G401 (cell line): ENCODE data around the gene USP3. TPM values are rescaled to one million over a fixed set of nuclear protein-coding genes. Genes with fewer than 3 reads are reported as not detected.
"Not testable (repeated sequence)": the region's sequence is repeated elsewhere in the genome, so short reads cannot be mapped to it uniquely, and the experiment has no call there.

ENCODE experiments used
- DNase-seq: peaks from one replicate; pipeline ENCODE4 v3.0.0-alpha.2; 2015; ENCODE audit warnings: low spot score
- in situ Hi-C: cut with HindIII; loops from 2 replicates; pipeline ENCODE4 v1.10.0; 2016; ENCODE audit warnings: low sequenced_read_pairs, mixed read lengths
- total RNA-seq: library from RNA; depleted of rRNA; stranded (reverse); fragments of >200 nt; shearing (Covaris generic); gene quantifications from 2 replicates; pipeline ENCODE4 v1.2.3, GENCODE V29; 2014

The USP3 gene
- total RNA-seq, 1 experiment from 2014 or later, result 27.3 TPM

- in situ Hi-C loops, result no loop called here
- DNase-seq, result no peak
Measured at GRCh38 chr15:63598473-63599400, 94.3 kb downstream of the USP3 start.

DNA sequence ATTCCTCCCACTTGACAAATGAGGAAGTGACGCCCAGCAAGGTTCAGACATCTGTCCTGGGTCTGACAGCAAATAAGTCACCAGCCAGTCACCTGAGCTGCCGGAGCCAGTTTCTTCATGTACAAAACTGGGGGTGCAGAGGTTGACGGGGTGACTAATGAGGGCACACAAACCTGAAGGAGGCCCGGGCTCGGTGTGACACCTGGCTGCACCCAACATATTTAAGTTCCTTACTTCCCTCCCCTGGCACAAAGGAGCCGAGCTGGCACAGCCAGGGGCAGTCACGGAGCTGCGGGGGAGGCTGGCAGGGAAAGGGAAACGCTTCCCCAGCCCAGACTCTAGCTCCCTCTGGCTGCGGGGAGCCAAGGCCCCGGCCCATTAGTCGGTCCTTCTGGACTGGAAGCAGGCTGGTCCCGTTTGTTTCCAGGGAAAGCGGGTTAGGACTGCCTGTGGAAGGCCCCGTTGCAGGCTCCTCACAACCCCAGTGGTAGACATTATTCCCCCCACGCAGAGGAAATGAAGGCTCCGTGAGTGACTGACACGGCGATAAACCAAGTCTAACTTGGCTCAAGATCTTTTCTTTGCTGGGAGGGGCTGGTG lies 95.1 kb downstream of the USP3 start:
- in situ Hi-C loops, result no loop called here

GRCh38 chr15:63600001-63600615 lies 95.7 kb downstream of the USP3 start:
- DNase-seq, result peak; percentile 57
- in situ Hi-C loops, result no loop called here

More for the DNA sequence above, 95.1 kb downstream of the USP3 start:
- peak; percentile 56 for DNase-seq

- in situ Hi-C loops, result no loop called here
- peak; percentile 89 for DNase-seq
Measured at GRCh38 chr15:63600616-63601025, 96.2 kb downstream of the USP3 start.

DNA sequence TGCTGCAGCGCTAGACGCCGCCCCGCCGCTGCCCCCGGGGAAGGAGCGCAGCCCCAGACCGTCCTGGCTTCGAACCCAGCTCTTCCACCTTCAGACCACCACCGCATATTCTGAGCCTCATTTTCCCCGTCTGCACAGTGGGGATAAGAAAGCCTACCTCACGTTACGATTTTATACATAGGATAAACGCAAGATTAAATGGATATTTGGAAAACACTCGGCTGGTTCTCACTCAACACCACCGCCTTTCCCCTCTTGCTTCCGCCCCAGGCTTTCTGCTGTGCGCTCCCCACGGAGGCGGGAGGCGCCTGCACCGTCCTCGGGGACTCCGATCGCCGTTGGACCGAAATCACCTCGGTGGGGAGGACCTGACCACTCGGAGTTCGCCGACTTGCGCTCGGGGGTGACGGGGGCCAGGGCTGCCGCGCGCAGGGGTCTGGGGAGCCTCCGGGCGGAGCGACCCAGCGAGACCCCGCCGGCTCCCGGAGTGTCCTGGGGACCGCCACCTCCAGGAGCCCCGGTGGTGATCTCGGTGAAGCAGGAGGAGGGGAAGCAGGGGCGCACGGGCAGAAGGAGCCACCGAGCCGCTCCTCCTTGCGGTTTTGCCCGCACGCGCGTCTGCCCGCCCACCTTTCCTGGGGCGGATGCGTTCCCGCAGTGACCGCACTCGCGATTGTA lies 96.8 kb downstream of the USP3 start:
- DNase-seq, result no peak
- in situ Hi-C loops, result no loop called here

GRCh38 chr15:63601704-63602185 lies 97.4 kb downstream of the USP3 start:
- in situ Hi-C loops, result no loop called here
- peak; percentile 54 for DNase-seq

DNA sequence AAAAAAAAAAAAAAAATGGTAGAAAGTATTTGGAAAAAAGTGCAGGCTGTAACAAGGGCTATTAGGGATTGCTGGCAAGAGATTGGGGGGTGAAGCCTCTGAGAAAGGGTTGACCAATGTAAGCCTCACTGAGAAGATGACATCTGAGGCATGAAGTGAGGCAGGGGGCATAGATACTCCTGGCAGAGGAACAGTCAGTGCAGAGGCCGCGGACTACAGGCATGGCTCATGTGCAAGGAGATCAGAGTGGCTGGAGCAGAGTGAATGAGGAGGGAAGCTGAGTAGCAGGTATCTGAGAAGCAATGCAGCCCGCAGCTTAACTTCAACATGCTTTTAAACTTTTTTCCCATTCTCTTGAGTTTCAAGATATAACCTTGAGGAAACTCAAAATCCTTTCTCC lies 98.2 kb downstream of the USP3 start:
- in situ Hi-C loops, result no loop called here
- no peak for DNase-seq

DNA sequence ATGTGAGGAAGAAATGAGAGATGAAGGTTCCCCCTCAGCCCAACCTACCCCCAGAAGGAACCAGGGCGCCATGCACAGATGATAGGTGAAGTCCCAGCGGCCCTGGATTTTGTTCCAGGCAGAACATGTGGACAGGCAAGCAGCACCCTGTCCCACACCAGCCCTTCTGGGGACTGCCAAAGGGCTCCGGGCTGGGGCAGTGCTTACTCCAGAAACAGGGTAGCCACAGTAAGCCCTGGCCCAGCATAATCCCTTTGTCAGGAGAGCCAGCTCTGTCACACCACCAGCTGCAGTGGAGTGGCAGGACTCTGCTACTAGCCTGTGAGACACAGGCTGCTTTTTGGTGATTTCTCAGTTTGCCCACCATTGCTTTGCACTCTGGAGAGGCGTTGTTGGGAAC lies 99.1 kb downstream of the USP3 start:
- DNase-seq, result no peak
- in situ Hi-C loops, result no loop called here

DNA sequence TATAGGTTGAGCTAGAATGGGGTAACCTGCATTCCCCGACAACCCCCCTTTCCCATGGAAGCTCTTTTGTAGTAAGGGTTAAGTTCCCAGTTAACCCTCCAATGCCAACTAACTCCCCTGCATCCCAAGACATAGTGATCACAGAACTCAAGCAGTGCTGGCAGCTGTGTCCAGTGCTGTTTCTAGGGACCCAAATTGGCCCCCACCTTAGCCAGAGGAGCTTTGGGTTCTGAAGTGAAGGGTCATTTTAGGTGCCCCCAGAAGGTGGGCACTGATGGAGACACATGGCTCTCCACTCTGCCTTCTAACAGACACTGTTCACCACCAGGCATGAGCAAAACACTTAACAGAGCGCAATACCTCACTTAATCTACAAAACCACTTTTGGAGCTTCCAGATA lies 99.9 kb downstream of the USP3 start:
- in situ Hi-C loops, result no loop called here
- no peak for DNase-seq

DNA sequence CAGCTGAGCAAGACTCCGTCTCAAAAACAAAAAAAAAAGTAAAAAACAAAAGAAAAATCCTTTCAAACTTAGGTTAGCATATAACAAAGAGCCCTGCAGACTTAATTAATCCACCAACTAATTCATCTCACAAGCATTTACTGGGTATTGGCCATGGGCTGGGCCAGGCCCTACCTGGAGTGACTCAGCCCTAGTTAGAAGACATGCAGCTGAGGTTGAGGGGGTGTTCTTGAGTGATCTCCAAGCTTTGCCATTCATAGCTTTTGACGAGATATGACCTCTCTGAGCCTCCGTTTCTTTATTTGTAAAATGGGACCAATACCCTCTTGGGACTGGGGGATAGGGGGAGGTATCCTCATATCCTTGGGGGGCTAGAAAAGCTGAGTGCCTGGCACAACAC lies 100.6 kb downstream of the USP3 start:
- in situ Hi-C loops, result no loop called here
- no peak for DNase-seq

GRCh38 chr15:63605816-63606215 lies 101.4 kb downstream of the USP3 start:
- in situ Hi-C loops, result no loop called here
- DNase-seq, result no peak

GRCh38 chr15:63606308-63606707 lies 101.9 kb downstream of the USP3 start:
- no peak for DNase-seq
- in situ Hi-C loops, result no loop called here

- DNase-seq, result no peak
- in situ Hi-C loops, result no loop called here
Measured at GRCh38 chr15:63608989-63609388, 104.6 kb downstream of the USP3 start.

DNA sequence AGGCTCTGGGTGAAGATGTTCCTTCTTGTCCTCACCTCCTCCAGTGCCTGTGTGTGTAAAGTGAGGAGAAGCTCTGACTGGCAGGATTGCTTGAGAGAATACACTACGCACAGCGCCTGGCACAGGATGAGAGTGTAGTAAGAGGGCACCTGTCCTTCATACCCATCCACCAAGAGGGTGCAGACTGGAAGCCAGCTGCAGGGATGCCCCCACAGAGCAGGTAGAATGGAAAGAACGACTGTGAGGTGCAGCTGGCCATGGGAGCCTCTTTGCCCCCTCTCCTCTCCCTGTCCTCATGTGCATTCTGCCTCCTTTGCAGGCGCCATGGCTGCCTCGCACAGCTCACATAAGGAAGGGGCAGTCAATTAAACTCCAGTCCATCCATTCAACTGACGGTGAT lies 105.1 kb downstream of the USP3 start:
- in situ Hi-C loops, result no loop called here

GRCh38 chr15:63610209-63610841 lies 105.9 kb downstream of the USP3 start:
- peak; percentile 96 for DNase-seq

More for the DNA sequence above, 105.1 kb downstream of the USP3 start:
- no peak for DNase-seq

GRCh38 chr15:63611177-63611576 lies 106.8 kb downstream of the USP3 start:
- DNase-seq, result no peak
- in situ Hi-C loops, result no loop called here

More at GRCh38 chr15:63610209-63610841, 105.9 kb downstream of the USP3 start:
- in situ Hi-C loops, result no loop called here

DNA sequence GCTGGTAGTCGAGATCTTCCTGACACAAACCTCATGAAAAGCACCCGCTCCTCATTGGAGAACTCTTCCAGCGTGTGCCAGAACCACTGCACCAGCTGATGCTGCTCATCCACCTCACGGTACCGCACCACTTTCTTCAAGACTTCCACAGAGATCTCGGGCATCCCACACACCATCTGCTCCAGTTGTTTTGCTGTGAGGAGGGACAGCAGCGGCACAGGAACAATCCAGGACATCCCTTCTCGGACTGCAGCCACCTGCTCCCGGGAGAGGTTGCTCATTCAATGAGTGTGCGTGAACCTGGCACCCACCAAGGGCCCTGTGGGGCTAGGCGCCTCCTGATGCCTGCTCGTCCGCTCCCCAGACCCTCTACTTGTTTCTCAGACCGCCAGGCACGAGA lies 107.9 kb downstream of the USP3 start:
- in situ Hi-C loops, result no loop called here
- no peak for DNase-seq

- in situ Hi-C loops, result no loop called here
- no peak for DNase-seq
Measured at GRCh38 chr15:63615935-63616334, 111.5 kb downstream of the USP3 start.

DNA sequence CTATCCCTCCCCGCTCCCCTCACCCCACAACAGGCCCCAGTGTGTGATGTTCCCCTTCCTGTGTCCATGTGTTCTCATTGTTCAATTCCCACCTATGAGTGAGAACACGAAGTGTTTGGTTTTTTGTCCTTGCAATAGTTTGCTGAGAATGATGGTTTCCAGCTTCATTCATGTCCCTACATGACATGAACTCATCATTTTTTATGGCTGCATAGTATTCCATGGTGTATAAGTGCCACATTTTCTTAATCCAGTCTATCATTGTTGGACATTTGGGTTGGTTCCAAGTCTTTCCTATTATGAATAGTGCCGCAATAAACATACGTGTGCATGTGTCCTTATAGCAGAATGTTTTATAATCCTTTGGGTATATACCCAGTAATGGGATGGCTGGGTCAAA lies 112.8 kb downstream of the USP3 start:
- DNase-seq, in situ Hi-C loops: not testable (repeated sequence)
